A549 (cell line): Measurements from ENCODE around the gene RAD51B. TPM values are rescaled to one million over a fixed set of nuclear protein-coding genes. Genes with fewer than 3 reads are reported as not detected.

Experiments used
- ATAC-seq, 2 experiments: fragments of 200-7000 bp in 1 of 2; fragments of >200 bp in 1 of 2; cut with Nextera tagmentation in 1 of 2; cut with Tn5 transposase in 1 of 2; 3 replicates each; pipeline versions ENCODE4 v1.8.0 to v1.9.1; 2018 to 2020; ENCODE audit warnings: mild to moderate bottlenecking in 1 of 2, moderate library complexity in 1 of 2
- CTCF ChIA-PET: fragments of 300-600 bp; sonication (Branson Sonifier 250); formaldehyde crosslinking; extraction: SDS; loops from one replicate; lab custom pipeline; 2021; ENCODE audit warnings: antibody characterized with exemption, inconsistent platforms; lab: Yijun Ruan, JAX
- POLR2A ChIA-PET: fragments of 350-600 bp; formaldehyde crosslinking; extraction: SDS; loops from one replicate; lab custom pipeline; 2021; ENCODE audit warnings: antibody characterized with exemption, inconsistent platforms; lab: Yijun Ruan, JAX
- DNase-seq, 2 experiments: peaks; one replicate each; pipeline versions ENCODE4 v3.0.0 to v3.0.0-alpha.2; 2011 to 2016; ENCODE audit warnings: low read depth in 1 of 2, low spot score in 1 of 2
- FAIRE-seq: peaks from 2 replicates; lab custom pipeline; 2011; peaks lifted over from hg19 to GRCh38; lab: Jason Lieb, UNC
- H3K27ac ChIP-seq, 2 experiments: fragments of >200 bp; sonication (Bioruptor Twin); formaldehyde crosslinking; 3 replicates each; pipeline ENCODE4 v1.5.1; 2016 to 2017
- H3K4me1 ChIP-seq: fragments of >200 bp; sonication (Bioruptor Twin); formaldehyde crosslinking; 3 replicates; pipeline ENCODE4 v1.6.1; 2016
- H3K4me2 ChIP-seq: fragments of >200 bp; sonication (Bioruptor Twin); formaldehyde crosslinking; 3 replicates; pipeline ENCODE4 v1.6.1; 2016
- H3K4me3 ChIP-seq: fragments of >200 bp; sonication (Bioruptor Twin); formaldehyde crosslinking; 3 replicates; pipeline ENCODE4 v1.5.1; 2016
- H3K9me3 ChIP-seq: fragments of >200 bp; sonication (Bioruptor Twin); formaldehyde crosslinking; 3 replicates; pipeline ENCODE4 v1.6.1; 2016
- BHLHE40 ChIP-seq: IDR thresholded peaks from 2 replicates; pipeline ENCODE4 v1.6.1; 2012; ENCODE audit warnings: low read depth, low read length, inconsistent platforms
- ESRRA ChIP-seq: fragments of 150-350 bp; IDR thresholded peaks from 2 replicates; pipeline ENCODE4 v1.6.1; 2014; ENCODE audit warnings: mild to moderate bottlenecking, low read length, borderline replicate concordance
- HEYL ChIP-seq: fragments of 250-450 bp; sonication (Bioruptor Pico); IDR thresholded peaks from 2 replicates; pipeline ENCODE4 v1.8.0; 2021; ENCODE audit warnings: mild to moderate bottlenecking, moderate library complexity
- HOXB5 ChIP-seq: fragments of 250-450 bp; sonication (Bioruptor Pico); IDR thresholded peaks from 2 replicates; pipeline ENCODE4 v1.5.0; 2020; ENCODE audit warnings: mild to moderate bottlenecking, moderate library complexity
- JUNB ChIP-seq: fragments of >200 bp; sonication (Bioruptor Twin); formaldehyde crosslinking; IDR thresholded peaks from 2 replicates; pipeline ENCODE4 v1.6.1; 2016
- KDM1A ChIP-seq: fragments of 200-600 bp; sonication (generic); IDR thresholded peaks from 2 replicates; pipeline ENCODE4 v1.6.1; 2016; ENCODE audit warnings: low read depth, mild to moderate bottlenecking
- MAFK ChIP-seq: fragments of 450-650 bp; IDR thresholded peaks from 2 replicates; pipeline ENCODE4 v1.6.1; 2014; ENCODE audit not compliant: partially characterized antibody
- NR3C1 ChIP-seq: fragments of >200 bp; sonication (Bioruptor Twin); formaldehyde crosslinking; IDR thresholded peaks from 3 replicates; pipeline ENCODE4 v1.6.1; 2017
- RARB ChIP-seq: fragments of 250-450 bp; sonication (Bioruptor Pico); IDR thresholded peaks from 2 replicates; pipeline ENCODE4 v1.8.0; 2021; ENCODE audit warnings: mild to moderate bottlenecking, moderate library complexity
- TFCP2L1 ChIP-seq: fragments of 250-450 bp; sonication (Bioruptor Pico); IDR thresholded peaks from 2 replicates; pipeline ENCODE4 v1.5.0; 2021; ENCODE audit warnings: mild to moderate bottlenecking
- WGBS: methylation state at CpG from one replicate; pipeline ENCODE4 v1.1.6; 2017; ENCODE audit errors: missing lambda C conversion rate; 5-methylcytosine and 5-hydroxymethylcytosine counted together
- polyA plus RNA-seq, 4 experiments: library from polyadenylated mRNA; depleted of rRNA in 3 of 4; stranded (reverse); fragments of >200 nt; fragmentation: RNase III in 1 of 4; extraction: RNeasy Plus Mini Kit Qiagen cat#74134 plus additional on column Dnase treatment in 1 of 4; gene quantifications; 2 replicates in 3 of 4; 3 replicates in 1 of 4; pipeline ENCODE4 v1.2.3, GENCODE V29; 2011 to 2017
- TF ChIP-seq, protein P1 (sequence below): IDR thresholded peaks from 2 replicates; pipeline ENCODE4 v1.6.1; 2012; ENCODE audit warnings: low read depth, borderline replicate concordance
- TF ChIP-seq, protein P2 (sequence below): fragments of 250-450 bp; sonication (Bioruptor Pico); IDR thresholded peaks from 2 replicates; pipeline ENCODE4 v1.5.0; 2020; ENCODE audit warnings: low read depth, mild to moderate bottlenecking, moderate library complexity
- TF ChIP-seq, protein P3 (sequence below): fragments of 150-350 bp; IDR thresholded peaks from 2 replicates; pipeline ENCODE4 v1.6.1; 2014; ENCODE audit warnings: low read depth, mild to moderate bottlenecking, low read length
- TF ChIP-seq, protein P4 (sequence below): IDR thresholded peaks from 2 replicates; pipeline ENCODE4 v1.6.1; 2012
- TF ChIP-seq, protein P5 (sequence below): fragments of 200-600 bp; sonication (generic); IDR thresholded peaks from 2 replicates; pipeline ENCODE4 v1.6.1; 2016; ENCODE audit warnings: antibody characterized with exemption, mild to moderate bottlenecking, moderate library complexity

RAD51B gene
- polyA plus RNA-seq, 2 of the 4 experiments (the other 2 are of a cell fraction): 7.2 to 10.8 TPM

DNA sequence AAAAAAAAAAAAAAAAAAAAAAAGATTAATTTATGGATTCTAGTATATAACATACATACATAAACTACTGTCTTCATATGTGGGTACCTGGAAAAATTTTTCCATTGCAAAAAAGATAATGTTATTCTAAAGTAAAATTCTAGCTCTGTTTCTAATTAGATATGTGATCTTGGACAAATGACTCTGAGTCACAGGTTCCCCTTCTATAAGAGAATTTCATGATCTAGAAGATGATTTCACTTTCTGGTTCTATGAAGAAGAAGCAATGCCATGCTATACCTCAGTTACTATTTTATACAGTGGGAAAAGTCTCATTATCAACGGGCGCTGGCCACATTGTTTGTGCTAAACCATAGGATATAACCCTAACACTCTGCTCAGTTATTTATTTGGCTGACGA, 622.0 kb downstream of the RAD51B start (continued):
- TF ChIP-seq, protein P1, sequence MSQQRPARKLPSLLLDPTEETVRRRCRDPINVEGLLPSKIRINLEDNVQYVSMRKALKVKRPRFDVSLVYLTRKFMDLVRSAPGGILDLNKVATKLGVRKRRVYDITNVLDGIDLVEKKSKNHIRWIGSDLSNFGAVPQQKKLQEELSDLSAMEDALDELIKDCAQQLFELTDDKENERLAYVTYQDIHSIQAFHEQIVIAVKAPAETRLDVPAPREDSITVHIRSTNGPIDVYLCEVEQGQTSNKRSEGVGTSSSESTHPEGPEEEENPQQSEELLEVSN: no peak
- no peak for TF ChIP-seq BHLHE40
- no peak for TF ChIP-seq JUNB
- TF ChIP-seq, protein P2, sequence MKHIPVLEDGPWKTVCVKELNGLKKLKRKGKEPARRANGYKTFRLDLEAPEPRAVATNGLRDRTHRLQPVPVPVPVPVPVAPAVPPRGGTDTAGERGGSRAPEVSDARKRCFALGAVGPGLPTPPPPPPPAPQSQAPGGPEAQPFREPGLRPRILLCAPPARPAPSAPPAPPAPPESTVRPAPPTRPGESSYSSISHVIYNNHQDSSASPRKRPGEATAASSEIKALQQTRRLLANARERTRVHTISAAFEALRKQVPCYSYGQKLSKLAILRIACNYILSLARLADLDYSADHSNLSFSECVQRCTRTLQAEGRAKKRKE: no peak
- TF ChIP-seq, protein P3, sequence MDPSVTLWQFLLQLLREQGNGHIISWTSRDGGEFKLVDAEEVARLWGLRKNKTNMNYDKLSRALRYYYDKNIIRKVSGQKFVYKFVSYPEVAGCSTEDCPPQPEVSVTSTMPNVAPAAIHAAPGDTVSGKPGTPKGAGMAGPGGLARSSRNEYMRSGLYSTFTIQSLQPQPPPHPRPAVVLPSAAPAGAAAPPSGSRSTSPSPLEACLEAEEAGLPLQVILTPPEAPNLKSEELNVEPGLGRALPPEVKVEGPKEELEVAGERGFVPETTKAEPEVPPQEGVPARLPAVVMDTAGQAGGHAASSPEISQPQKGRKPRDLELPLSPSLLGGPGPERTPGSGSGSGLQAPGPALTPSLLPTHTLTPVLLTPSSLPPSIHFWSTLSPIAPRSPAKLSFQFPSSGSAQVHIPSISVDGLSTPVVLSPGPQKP: no peak

DNA sequence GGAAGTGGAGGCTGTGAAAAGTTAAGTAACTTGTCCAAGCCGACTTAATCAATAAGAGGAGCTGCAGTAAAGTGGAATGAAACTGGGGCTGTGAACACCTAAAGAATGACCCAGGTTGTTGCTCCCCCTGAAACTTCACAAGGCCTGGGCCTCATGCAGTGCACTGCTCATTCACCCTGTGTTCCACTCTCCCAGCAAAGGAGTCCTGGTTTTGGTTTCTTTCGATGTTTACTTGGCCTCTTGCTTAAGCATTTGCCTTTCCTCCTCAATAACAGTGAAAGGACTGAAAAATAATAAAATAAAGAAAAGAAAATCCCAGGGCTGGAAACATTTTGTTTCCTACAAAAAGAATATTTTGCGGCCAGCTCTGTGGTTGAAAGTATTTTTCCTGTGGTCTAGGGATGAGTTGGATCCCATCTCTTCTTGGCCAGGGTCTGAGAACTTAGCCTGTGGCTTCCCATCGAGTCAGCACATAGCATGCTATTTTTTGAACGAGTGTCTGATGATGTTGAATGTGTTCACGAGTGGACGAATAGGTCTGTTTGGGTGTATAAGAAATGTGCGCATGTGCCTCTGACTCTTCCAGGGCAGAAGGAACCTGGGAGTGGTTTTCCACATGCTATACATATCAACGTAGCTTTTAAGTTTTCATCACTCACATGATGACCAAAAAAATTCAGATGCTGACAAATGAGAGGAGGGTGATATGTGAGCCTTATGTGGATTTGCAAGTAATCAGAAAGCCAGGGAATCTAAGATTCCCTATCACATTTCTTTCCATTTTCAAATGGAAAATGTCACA, 623.5 kb downstream of the RAD51B start:
- peaks cover 28% of the 10 kb centered on the region for H3K4me1 ChIP-seq
- DNase-seq (no peak), FAIRE-seq (no peak), ATAC-seq (no peak)
- H3K4me3 ChIP-seq: no peak overlapping the region
- peak overlapping the region in 1 of 2 experiments; percentile 57; a peak in 2 of 6 replicates for H3K27ac ChIP-seq
- TF ChIP-seq TFCP2L1 (no peak), HOXB5 (CRISPR knock-in tag) (no peak), ESRRA (no peak), KDM1A (no peak), MAFK (no peak), RARB (CRISPR knock-in tag) (no peak), HEYL (CRISPR knock-in tag) (no peak), NR3C1 (no peak)
- TF ChIP-seq, protein P1: no peak
- TF ChIP-seq, protein P4, sequence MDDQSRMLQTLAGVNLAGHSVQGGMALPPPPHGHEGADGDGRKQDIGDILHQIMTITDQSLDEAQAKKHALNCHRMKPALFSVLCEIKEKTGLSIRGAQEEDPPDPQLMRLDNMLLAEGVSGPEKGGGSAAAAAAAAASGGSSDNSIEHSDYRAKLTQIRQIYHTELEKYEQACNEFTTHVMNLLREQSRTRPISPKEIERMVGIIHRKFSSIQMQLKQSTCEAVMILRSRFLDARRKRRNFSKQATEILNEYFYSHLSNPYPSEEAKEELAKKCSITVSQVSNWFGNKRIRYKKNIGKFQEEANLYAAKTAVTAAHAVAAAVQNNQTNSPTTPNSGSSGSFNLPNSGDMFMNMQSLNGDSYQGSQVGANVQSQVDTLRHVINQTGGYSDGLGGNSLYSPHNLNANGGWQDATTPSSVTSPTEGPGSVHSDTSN: no peak
- TF ChIP-seq, protein P5, sequence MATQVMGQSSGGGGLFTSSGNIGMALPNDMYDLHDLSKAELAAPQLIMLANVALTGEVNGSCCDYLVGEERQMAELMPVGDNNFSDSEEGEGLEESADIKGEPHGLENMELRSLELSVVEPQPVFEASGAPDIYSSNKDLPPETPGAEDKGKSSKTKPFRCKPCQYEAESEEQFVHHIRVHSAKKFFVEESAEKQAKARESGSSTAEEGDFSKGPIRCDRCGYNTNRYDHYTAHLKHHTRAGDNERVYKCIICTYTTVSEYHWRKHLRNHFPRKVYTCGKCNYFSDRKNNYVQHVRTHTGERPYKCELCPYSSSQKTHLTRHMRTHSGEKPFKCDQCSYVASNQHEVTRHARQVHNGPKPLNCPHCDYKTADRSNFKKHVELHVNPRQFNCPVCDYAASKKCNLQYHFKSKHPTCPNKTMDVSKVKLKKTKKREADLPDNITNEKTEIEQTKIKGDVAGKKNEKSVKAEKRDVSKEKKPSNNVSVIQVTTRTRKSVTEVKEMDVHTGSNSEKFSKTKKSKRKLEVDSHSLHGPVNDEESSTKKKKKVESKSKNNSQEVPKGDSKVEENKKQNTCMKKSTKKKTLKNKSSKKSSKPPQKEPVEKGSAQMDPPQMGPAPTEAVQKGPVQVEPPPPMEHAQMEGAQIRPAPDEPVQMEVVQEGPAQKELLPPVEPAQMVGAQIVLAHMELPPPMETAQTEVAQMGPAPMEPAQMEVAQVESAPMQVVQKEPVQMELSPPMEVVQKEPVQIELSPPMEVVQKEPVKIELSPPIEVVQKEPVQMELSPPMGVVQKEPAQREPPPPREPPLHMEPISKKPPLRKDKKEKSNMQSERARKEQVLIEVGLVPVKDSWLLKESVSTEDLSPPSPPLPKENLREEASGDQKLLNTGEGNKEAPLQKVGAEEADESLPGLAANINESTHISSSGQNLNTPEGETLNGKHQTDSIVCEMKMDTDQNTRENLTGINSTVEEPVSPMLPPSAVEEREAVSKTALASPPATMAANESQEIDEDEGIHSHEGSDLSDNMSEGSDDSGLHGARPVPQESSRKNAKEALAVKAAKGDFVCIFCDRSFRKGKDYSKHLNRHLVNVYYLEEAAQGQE: no peak
- ChIA-PET POLR2A (no interaction called here), CTCF (interaction anchor here (0.6 to 1.1 kb wide), 4 partner anchors 16 to 499 kb away, joined by 3 to 4 read pairs (median 3); no protein-coding TSS in a partner anchor)
- H3K4me2 ChIP-seq: no peak overlapping the region
- WGBS: 88% methylated on average over 9 of the region's 9 CpGs
- H3K9me3 ChIP-seq: no peaks in the 10 kb centered on the region
